NT2/D1 (cell line): ENCODE data around the gene ADAM22.

Source experiments
- SUZ12 ChIP-seq: IDR thresholded peaks from 2 replicates; pipeline ENCODE4 v1.6.1; 2011; ENCODE audit not compliant: insufficient read length, insufficient read depth; ENCODE audit errors: extremely low read depth
- YY1 ChIP-seq: IDR thresholded peaks from 2 replicates; pipeline ENCODE4 v1.6.1; 2011; ENCODE audit not compliant: insufficient read length, insufficient read depth

DNA sequence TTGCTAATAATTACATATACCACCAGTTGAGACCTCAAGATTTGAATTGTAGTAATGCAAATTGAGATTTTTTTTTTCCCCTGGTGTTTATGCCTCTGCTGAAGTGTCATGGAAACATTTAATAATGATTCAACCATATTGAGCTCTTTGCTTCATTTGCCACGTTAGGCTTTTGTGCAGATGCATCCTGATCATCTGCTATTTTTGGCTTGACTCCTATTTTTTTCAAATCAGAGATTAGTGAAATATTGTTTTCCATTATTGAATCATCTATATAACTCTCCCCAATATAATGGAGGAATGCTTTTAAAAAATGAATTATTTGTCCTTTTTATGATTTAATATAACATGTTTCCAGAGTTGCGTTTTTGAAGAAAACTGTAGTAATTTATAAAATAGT is 170.7 kb downstream of the ADAM22 start:
- TF ChIP-seq YY1 (no peak), SUZ12 (no peak)
